GM18499 (cell line): ENCODE results near the gene SRSF5.

Experiments
- ATAC-seq: cut with Tn5 transposase; IDR thresholded peaks from one replicate; pipeline ENCODE4 v1.9.1; 2021; ENCODE audit warnings: moderate number of reproducible peaks; ENCODE audit not compliant: insufficient read depth, unreplicated experiment

SRSF5 gene

DNA sequence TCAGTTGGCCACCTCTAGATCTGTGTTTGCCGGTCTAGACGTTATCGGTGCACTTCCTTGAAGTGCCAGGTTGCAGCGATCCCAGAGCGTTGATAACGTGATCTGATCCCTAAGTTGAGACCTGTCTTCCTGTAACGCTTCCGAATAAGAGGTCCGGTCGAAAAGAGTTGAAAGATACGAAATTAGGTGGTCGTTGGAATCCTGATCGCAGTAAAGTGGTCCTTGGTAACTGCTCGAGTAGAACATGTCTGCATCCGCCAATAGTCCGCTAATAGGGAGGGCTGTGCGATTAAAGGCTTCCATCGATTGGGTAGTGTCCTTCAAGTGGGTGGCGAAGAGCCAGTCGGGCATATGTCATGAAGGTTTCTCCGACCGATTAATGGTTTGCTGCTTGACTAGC, 2.7 kb downstream of the SRSF5 start:
- no peak for ATAC-seq

DNA sequence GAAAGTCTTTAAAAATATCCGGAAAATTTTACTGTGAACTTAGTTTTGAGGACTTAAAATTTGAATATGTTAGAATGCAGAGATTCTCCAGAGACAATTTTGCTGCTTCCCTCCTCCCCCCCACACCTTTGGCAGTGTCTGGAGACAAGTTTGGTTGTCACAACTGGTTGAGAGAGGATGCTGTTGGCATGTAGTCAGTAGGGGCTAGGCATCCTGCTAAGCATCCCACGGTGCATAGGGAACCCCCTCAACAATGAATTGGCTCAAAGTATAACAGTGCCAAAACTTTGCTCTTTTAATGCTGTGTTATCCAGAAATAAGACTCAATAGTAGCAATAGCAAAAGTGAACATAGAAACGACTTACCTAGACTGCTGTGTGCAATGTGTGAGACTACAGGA, 3.6 kb downstream of the SRSF5 start:
- no peak for ATAC-seq

DNA sequence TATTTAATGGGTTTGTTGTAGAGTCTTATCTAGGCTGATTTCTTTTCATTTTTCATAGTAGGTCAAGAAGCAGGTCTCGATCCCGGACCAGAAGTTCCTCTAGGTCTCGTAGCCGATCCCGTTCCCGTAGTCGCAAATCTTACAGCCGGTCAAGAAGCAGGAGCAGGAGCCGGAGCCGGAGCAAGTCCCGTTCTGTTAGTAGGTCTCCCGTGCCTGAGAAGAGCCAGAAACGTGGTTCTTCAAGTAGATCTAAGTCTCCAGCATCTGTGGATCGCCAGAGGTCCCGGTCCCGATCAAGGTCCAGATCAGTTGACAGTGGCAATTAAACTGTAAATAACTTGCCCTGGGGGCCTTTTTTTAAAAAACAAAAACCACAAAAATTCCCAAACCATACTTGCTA, 4.2 kb downstream of the SRSF5 start:
- no peak for ATAC-seq

DNA sequence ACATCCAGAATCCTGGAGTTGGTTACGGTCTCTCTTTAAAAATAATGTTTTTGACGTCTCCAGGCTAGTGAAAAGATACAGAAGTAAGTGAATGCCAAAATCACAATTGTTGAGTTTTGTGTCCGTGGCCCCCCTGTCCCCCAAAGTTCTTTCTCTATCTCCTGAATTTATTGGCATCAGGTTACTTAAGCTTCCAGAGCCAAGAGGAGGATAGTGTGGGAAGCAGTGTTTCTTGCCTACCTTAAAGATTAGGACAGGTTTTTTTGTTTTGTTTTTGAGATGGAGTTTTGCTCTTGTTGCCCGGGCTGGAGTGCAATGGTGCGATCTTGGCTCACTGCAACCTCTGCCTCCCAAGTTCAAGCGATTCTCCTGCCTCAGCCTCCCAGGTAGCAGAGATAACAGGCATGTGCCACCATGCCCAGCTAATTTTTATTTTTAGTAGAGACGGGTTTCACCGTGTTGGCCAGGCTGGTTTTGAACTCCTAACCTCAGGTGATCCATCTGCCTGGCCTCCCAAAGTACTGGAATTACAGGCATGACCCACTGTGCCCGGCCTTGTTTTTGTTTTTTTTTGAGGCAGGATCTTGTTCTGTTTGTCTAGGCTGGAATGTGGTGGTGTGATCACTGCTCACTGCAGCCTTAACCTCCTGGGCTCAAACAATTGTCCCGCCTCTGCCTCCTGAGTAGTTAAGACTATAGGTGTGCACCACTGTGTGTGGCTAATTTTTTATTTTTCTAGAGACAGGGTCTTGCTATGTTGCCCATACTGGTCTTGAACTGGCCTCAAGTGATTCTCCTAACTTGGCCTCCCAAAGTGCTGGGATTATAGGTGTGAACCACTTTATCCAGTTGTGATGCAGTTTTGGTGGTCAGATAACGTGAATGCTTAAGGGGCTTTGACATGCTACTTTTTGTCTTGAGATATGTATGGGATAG, 5.4 kb downstream of the SRSF5 start:
- no peak for ATAC-seq

DNA sequence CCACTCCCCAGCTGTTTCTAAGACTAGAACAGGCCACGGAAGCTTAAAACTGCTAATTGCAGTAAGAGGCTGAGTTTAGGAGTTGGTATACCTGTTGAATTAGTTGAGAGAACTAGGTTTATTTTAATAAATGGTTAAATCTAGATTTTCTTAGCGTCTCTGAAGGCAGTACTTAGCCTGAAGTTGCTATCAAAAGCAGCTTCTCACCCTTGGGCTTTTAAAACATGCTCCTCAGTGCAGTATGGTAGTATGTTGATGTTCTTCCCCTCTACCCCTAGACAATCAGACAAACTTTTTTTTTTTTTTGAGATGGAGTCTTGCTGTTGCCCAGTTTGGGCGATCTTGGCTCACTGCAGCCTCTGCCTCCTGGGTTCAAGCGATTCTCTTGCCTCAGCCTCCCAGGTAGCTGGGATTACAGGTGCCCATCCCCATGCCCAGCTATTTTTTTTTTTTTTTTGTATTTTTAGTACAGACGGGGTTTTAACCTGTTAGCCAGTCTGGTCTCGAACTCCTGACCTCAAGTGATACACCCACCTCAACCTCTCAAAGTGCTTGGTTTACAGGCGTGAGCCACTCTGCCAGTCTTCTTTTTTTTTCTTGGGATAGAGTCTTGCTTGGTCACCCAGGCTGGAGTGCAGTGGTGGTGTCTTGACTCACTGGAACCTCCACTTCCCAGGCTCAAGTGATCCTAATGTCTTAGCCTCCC, 6.8 kb downstream of the SRSF5 start:
- no peak for ATAC-seq

DNA sequence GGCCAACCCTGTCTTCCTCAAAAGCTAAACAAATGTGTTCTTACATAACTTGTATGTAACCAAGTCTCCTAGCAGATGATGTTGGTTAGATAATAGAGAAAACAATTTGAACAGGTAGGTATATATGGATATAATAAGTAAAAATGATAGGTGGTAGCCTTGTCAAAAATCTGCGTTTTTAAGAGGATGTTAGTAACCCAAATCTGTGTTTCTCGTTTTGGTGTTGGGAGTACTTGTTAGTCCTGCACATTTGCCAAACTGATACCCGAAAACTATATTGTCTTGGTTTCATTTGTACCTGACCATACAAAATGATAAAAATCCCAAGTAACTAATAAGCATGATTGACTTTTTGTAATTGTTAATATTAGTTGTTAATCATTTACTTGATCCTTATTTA, 8.1 kb downstream of the SRSF5 start:
- no peak for ATAC-seq

DNA sequence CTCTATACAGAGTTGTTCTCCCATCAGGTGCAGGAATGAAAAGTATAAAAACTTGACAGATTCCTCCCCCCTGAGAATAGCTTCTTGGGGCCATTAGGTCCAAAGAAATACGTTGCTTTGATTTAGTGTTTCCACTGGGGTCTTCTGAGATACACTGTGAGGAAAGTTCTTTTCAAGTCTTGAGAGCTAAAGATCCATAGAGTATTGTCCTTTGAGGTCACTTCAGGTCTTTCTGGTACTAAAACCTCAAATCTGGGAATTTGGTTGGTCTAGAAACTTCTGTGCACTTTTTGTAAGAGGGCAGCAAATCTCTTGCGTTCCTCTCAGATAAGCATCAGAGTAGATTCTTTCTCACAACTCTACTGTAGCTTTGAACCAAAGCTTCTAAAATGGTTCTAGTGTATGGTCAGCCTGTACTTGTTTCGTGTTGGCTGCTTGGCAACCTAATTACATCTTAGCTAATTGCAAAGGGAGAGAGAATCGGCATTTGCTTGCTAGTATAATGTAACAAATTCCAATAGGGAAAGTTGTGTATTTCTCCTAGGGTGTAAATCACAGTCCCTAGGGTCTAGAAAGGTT, 10.0 kb downstream of the SRSF5 start:
- ATAC-seq: no peak

DNA sequence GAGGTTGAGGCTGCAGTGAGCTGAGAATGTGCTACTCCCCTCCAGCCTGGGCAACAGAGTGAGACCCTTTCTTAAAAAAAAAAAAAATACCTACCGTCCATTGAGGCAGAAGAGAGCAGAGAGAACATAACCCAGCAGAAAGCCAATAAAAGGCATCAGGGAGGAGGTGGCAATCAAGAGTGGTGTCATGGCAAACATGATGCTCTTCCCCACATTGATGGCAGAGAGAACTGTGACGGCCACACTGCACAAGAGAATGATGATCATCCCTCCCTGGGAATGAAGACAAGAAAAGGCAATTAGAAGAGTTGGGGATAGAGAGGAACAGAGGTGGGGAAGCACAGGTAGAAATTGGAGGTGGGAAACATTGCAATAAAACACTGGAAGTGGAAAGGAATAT, 12.1 kb downstream of the SRSF5 start:
- no peak for ATAC-seq

GRCh38 chr14:69780092-69780491, 13.2 kb downstream of the SRSF5 start:
- ATAC-seq: no peak

GRCh38 chr14:69780952-69781351, 14.0 kb downstream of the SRSF5 start:
- ATAC-seq: no peak

GRCh38 chr14:69784942-69785341, 18.0 kb downstream of the SRSF5 start:
- ATAC-seq: no peak

DNA sequence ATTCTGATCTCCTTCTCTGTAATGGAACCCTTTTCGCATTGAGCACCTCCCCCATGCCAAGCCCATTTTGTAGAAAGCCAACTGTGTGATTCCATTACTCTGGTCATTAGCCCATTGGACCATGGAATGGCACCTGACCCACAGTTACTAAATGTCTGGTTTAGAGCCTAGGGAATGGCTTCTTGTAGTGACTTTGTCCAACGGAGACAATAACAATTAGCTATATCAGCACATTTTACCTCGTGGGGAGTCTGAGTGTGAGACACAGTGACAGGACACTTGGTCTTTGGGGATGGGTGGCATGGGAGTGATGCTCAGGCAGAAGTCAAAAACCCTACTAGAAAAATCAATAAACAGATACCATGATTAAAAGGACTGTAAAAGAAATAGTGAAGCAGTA, 19.7 kb downstream of the SRSF5 start:
- ATAC-seq: no peak

DNA sequence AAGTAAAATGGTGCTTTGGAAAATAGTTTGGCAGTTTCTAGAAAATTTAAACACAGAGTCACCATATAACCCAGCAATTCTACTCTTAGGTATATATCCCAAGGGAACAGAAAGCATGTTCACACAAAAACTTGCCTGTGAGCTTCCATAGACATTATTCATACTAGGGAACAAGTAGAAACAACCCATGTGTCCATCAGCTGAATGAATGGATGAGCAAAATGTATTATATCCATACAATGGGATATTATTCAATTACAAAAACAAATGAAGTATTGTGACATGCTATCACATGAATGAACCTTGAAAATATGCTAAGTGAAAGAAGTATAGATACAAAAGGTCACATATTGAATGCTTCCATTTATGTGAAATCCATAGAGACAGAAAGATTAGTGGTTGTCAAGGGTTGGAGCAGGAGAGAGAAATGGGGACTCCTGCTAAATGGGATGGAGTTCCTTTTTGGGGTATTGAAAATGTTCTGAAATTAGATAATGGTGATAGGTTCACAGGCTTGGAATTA, 22.2 kb downstream of the SRSF5 start:
- ATAC-seq: no peak

GRCh38 chr14:69792887-69793421, 26.0 kb downstream of the SRSF5 start:
- no peak for ATAC-seq

GRCh38 chr14:69794791-69795190, 27.8 kb downstream of the SRSF5 start:
- no peak for ATAC-seq

- ATAC-seq: no peak
Observed at GRCh38 chr14:69795691-69796090, 28.7 kb downstream of the SRSF5 start.

DNA sequence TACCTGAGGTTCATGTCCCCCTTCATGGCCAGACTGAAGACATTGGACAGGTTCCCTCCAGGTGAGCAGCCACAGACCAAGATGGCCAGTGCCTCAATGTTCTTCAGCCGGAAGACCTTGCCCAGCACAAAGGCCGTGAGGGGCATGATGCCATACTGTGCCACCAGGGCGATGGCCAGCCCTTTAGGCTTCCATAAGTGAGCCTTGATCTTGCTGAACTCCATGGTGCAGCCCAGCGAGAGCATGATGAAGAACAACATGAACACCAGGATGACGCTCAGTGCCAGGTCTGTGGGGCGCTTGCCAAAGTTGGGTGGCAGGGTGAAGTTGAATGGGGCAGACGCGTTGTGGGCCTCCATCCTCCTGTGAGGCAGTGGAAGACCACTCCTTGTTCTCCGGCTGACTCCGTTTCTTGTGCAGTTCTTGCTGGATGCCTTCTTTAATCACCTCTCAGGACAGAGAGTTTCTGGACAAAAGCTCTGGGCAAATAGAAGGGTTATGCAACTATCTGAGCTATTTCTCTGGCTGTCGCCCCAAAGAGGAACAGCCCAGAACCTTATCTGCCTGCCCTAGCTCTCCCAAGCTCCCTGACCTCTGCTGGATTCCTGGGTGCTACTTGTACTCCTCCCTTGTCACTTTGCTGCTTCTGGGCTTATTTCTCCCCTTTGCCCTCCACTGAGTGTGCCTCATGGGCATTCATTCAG, 30.0 kb downstream of the SRSF5 start, which contains the start of gene SLC10A1:
Gene SLC10A1 (minus strand): TSS at position 445 of the 704 bp plus-strand sequence. CDS start 86 bp downstream, at position 359.
- ATAC-seq: no peak

DNA sequence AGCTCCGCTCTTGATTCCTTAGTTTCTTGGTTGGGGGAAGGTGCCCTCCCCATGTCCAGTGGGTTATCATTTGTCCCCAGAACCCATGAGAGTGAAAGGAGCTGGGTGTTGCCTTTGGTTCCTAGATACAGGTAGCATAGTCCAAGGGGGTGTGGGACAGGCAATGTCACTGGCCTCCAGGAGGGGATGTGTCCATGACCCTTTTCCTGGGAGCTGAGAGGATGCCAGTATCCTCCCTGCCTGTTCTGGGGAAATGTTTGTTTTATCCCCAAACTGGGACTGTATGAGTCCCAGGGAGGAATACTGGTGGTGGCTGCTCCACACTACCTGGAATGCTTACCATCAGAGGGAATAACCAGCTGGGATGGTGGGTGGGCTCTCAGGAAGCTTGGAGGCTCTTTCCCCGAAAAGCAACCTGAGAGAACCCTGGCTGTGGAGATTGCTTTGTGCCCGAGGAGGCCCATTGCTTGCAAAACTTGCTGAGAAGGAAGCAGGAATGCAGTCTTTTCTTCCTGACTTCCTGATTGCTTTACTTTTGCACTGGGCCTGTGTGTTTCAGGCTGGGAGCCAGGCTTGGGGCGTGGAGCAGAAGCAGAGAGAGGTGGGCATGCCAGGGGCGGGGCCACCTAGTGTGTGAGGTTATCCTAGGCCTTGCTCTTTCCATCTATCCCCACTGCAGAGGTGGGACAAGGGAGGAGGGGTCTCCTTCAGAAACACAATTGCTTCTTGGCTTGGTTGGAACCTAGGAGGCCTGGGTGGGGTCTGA, 30.8 kb downstream of the SRSF5 start:
- no peak for ATAC-seq

GRCh38 chr14:69798339-69798735, 31.4 kb downstream of the SRSF5 start:
- no peak for ATAC-seq
